GM12872 (cell line): ENCODE measurements around the gene ZFR.

Experiments used
- CTCF ChIP-seq: IDR thresholded peaks from 3 replicates; pipeline ENCODE4 v1.5.1; 2011; ENCODE audit warnings: low read depth, mild to moderate bottlenecking, low read length, moderate library complexity; ENCODE audit not compliant: insufficient read depth

Gene ZFR

GRCh38 chr5:32461441-32462120 is 17.0 kb upstream of the ZFR start:
- TF ChIP-seq CTCF: no peak

- TF ChIP-seq CTCF: no peak
Observed at GRCh38 chr5:32460702-32461101, 16.2 kb upstream of the ZFR start.

- TF ChIP-seq CTCF: no peak
Observed at GRCh38 chr5:32458880-32459495, 14.4 kb upstream of the ZFR start.

GRCh38 chr5:32455311-32455710 is 10.8 kb upstream of the ZFR start:
- no peak for TF ChIP-seq CTCF

- no peak for TF ChIP-seq CTCF
Observed at GRCh38 chr5:32454821-32455220, 10.3 kb upstream of the ZFR start.

GRCh38 chr5:32453916-32454315 is 9.4 kb upstream of the ZFR start:
- TF ChIP-seq CTCF: no peak

- peak; percentile 45; the same call in 1 of the 3 replicates for TF ChIP-seq CTCF
Observed at GRCh38 chr5:32450952-32451351, 6.4 kb upstream of the ZFR start.
